GM19240 (cell line): ENCODE data around the gene ZBTB7C.

Experiments
- DNase-seq: peaks from one replicate; pipeline ENCODE4 v3.0.0; 2011; ENCODE audit warnings: low spot score; ENCODE audit not compliant: insufficient read length

The ZBTB7C gene

GRCh38 chr18:48004577-48004976 is 404.6 kb downstream of the ZBTB7C start:
- no peak for DNase-seq

GRCh38 chr18:48003426-48004349 is 405.5 kb downstream of the ZBTB7C start:
- no peak for DNase-seq

GRCh38 chr18:48002933-48003365 is 406.2 kb downstream of the ZBTB7C start:
- no peak for DNase-seq

GRCh38 chr18:48000701-48001100 is 408.5 kb downstream of the ZBTB7C start:
- DNase-seq, result no peak

GRCh38 chr18:47999801-48000248 is 409.4 kb downstream of the ZBTB7C start:
- DNase-seq, result no peak

- DNase-seq, result no peak
Observed at GRCh38 chr18:47997338-47997780, 411.8 kb downstream of the ZBTB7C start.

GRCh38 chr18:47996091-47996541 is 413.1 kb downstream of the ZBTB7C start:
- DNase-seq, result no peak

GRCh38 chr18:47995654-47996053 is 413.5 kb downstream of the ZBTB7C start:
- no peak for DNase-seq

- no peak for DNase-seq
Observed at GRCh38 chr18:47993409-47993808, 415.8 kb downstream of the ZBTB7C start.

GRCh38 chr18:47992976-47993375 is 416.2 kb downstream of the ZBTB7C start:
- DNase-seq, result no peak

GRCh38 chr18:47992266-47992665 is 416.9 kb downstream of the ZBTB7C start:
- no peak for DNase-seq

GRCh38 chr18:47990981-47991380 is 418.2 kb downstream of the ZBTB7C start:
- no peak for DNase-seq

GRCh38 chr18:47987388-47987699 is 421.8 kb downstream of the ZBTB7C start:
- DNase-seq, result no peak

GRCh38 chr18:47986620-47987387 is 422.4 kb downstream of the ZBTB7C start:
- DNase-seq, result no peak

GRCh38 chr18:47985866-47986265 is 423.3 kb downstream of the ZBTB7C start:
- no peak for DNase-seq

GRCh38 chr18:47984991-47985390 is 424.2 kb downstream of the ZBTB7C start:
- no peak for DNase-seq

GRCh38 chr18:47983946-47984345 is 425.2 kb downstream of the ZBTB7C start:
- no peak for DNase-seq

GRCh38 chr18:47983055-47983454 is 426.1 kb downstream of the ZBTB7C start:
- no peak for DNase-seq

- no peak for DNase-seq
Observed at GRCh38 chr18:47981830-47982229, 427.4 kb downstream of the ZBTB7C start.

- no peak for DNase-seq
Observed at GRCh38 chr18:47981320-47981719, 427.9 kb downstream of the ZBTB7C start.

- DNase-seq, result no peak
Observed at GRCh38 chr18:47979611-47980200, 429.5 kb downstream of the ZBTB7C start.

- DNase-seq, result no peak
Observed at GRCh38 chr18:47978603-47979002, 430.6 kb downstream of the ZBTB7C start.
